HL-60 (cell line): ENCODE data around the gene POLR3E.

Experiments
- CTCF ChIP-seq: IDR thresholded peaks from one replicate; pipeline ENCODE4 v1.5.1; 2011; ENCODE audit warnings: low read length, control low read depth, inconsistent platforms; ENCODE audit not compliant: insufficient read depth
- REST ChIP-seq: IDR thresholded peaks from 2 replicates; pipeline ENCODE4 v1.6.1; 2012; ENCODE audit warnings: low read depth; ENCODE audit not compliant: insufficient replicate concordance
- SPI1 ChIP-seq: IDR thresholded peaks from 2 replicates; pipeline ENCODE4 v1.6.1; 2012; ENCODE audit warnings: low read depth, mild to moderate bottlenecking, borderline replicate concordance

GRCh38 chr16:22302776-22303363, 5.7 kb downstream of the POLR3E start:
- no peak for TF ChIP-seq CTCF
- no peak for TF ChIP-seq SPI1
- no peak for TF ChIP-seq REST
